ENCODE measurements around the gene DNAJB7. TPM values are rescaled to one million over a fixed set of nuclear protein-coding genes. Genes with fewer than 3 reads are reported as not detected.

DNAJB7 gene
- total RNA-seq, 2 experiments from 2014 or later = not detected

DNA sequence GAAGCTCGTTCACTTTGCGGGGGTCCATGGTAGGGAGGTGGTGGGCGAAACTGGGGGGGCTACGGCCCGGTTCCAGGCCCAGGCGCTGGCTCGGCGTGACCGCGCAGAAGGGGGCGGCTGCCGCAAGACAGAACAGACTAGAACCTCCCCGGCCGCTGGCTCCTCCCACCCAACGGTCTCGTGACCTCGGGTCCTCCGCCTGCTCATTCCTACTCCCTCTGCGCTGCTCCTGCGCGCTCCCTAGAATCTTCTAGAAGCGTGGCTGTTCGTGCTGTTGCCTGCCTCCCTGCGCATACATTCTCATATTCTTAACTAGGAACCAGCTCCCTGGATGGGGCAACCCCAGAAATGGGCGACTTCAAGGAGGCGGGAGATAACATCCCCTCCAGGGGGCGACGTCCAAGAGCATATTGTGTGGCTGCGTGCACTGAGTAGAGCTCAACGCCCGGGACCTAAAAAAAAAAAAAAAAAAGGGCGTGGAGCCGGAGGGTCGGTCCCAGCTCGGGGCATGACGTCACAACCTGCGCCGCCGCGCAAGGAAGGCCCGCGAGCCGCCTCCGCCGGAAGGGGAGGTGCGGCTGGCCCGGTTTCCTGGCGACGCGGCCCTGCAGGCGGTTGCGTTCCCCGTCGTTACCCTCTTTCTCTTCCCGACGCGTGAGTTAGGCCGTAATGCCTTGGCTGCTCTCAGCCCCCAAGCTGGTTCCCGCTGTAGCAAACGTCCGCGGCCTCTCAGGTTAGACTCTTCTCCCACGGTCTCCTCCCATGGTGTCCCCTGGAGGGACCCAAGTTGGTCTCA is 5.2 kb downstream of the DNAJB7 start, which contains the start of the genes ST13 and XPNPEP3:
Gene ST13 (minus strand): TSS at position 127 of the 796 bp plus-strand sequence. CDS start 99 bp downstream, at position 28.
Gene XPNPEP3 (plus strand): TSS at position 636 of the 796 bp plus-strand sequence. CDS start 34 bp downstream, at position 670.
- peak within 1 kb of the TSS; percentile 95 to 99 for H3K27ac ChIP-seq (ENCODE audit: low read depth in 1 of 2, low read length in 2 of 2)

DNA sequence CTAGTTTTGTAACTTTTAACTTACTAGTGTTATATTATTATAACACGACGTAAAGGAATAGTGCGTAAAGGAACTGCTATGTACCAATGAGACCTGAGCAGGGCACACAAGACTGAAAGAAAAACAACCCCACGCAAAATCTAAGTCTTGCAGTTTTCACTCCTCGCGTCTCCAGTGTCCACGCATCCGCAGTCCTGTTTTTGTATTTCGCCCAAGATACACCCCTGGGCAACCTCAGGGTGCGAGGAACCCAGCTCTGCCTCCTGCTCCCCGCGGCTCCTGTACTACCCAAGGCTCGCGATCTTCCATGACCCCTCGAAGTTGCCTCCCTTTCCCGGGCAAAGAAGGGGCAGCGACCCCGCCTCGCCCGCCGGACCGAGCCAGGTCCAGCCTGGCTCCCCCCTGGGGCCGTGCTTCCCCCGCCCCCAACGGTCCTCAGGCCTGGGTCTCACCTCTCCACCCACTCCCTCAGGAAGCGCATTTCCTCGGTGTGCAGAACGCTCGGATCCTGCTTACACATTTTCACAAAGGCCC is 5.9 kb downstream of the DNAJB7 start:
- H3K27ac ChIP-seq (ENCODE audit: low read depth in 1 of 2, low read length in 2 of 2) = peak overlapping the region; percentile 95 to 99
- Mint-ChIP-seq H3K36me3 (ENCODE audit: low read depth) (peaks cover 48% of the 10 kb centered on the region), H3K27me3 (no peaks in the 10 kb centered on the region), H3K4me1 (ENCODE audit: low read depth) (peaks cover 80% of the 10 kb centered on the region), H3K27ac (peak overlapping the region; percentile 100), H3K4me3 (peak overlapping the region; percentile 100), H3K9me3 (no peaks in the 10 kb centered on the region)
- peaks cover 22% of the 10 kb centered on the region for H3K4me1 ChIP-seq (ENCODE audit: insufficient read depth, low read length)
- no peaks in the 10 kb centered on the region for H3K36me3 ChIP-seq (ENCODE audit: insufficient read depth, low read length)
- peak; percentile 14 for ATAC-seq (ENCODE audit: poor library complexity)
- TF ChIP-seq, protein P1, sequence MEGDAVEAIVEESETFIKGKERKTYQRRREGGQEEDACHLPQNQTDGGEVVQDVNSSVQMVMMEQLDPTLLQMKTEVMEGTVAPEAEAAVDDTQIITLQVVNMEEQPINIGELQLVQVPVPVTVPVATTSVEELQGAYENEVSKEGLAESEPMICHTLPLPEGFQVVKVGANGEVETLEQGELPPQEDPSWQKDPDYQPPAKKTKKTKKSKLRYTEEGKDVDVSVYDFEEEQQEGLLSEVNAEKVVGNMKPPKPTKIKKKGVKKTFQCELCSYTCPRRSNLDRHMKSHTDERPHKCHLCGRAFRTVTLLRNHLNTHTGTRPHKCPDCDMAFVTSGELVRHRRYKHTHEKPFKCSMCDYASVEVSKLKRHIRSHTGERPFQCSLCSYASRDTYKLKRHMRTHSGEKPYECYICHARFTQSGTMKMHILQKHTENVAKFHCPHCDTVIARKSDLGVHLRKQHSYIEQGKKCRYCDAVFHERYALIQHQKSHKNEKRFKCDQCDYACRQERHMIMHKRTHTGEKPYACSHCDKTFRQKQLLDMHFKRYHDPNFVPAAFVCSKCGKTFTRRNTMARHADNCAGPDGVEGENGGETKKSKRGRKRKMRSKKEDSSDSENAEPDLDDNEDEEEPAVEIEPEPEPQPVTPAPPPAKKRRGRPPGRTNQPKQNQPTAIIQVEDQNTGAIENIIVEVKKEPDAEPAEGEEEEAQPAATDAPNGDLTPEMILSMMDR (IDR thresholded peaks at IDR 0.05) = no peak
- intact Hi-C loops (cut with DNase I, micrococcal nuclease) = loop anchor here (1.0 to 10.0 kb wide), 13 partner anchors 37 to 769 kb away; partner anchors contain the start of genes ACO2 (in 2 of the 2), PHF5A (in 2 of the 2), RBX1 (in 2 of the 2) and TEF (in 2 of the 2)
- ChIA-PET POLR2A (interaction anchor here (0.6 to 2.4 kb wide), 13 partner anchors 25 to 1537 kb away, joined by 3 to 25 read pairs (median 6); partner anchors contain the start of genes ACO2, PHF5A, RANGAP1 and RBX1), CTCF (interaction anchor here (0.6 to 1.3 kb wide), 4 partner anchors 12 to 604 kb away, joined by 3 to 4 read pairs (median 3); no protein-coding TSS in a partner anchor)
- peak in 9 of 14 experiments; percentile 2 to 61 (median 27) for DNase-seq
- peak overlapping the region; percentile 96 for H3K4me3 ChIP-seq (ENCODE audit: low read length)
- no peaks in the 10 kb centered on the region for H3K9me3 ChIP-seq (ENCODE audit: control insufficient read depth in 1 of 2, insufficient read depth in 1 of 2, low read length in 2 of 2)
- no peaks in the 10 kb centered on the region for H3K27me3 ChIP-seq (ENCODE audit: control insufficient read depth in 1 of 2, insufficient read depth in 2 of 2, low read length in 2 of 2)

More for the DNA sequence above, 5.2 kb downstream of the DNAJB7 start, which contains the start of the genes ST13 and XPNPEP3:
- no peaks in the 10 kb centered on the region for H3K27me3 ChIP-seq (ENCODE audit: control insufficient read depth in 1 of 2, insufficient read depth in 2 of 2, low read length in 2 of 2)
- peak within 1 kb of the TSS; percentile 96 for H3K4me3 ChIP-seq (ENCODE audit: low read length)
- Mint-ChIP-seq H3K9me3 (no peaks in the 10 kb centered on the region), H3K27me3 (no peaks in the 10 kb centered on the region), H3K4me1 (ENCODE audit: low read depth) (peaks cover 80% of the 10 kb centered on the region), H3K36me3 (ENCODE audit: low read depth) (peaks cover 48% of the 10 kb centered on the region), H3K4me3 (peak within 1 kb of the TSS; percentile 100), H3K27ac (peak within 1 kb of the TSS; percentile 100)
- DNase-seq (peak; percentile 94 to 99 (median 96)), ATAC-seq (ENCODE audit: poor library complexity) (peak; percentile 86)
- TF ChIP-seq, protein P1 (IDR thresholded peaks at IDR 0.05) = peak; percentile 38
- ChIA-PET POLR2A (interaction anchor here (0.6 to 2.4 kb wide), 22 partner anchors 18 to 1537 kb away, joined by 3 to 25 read pairs (median 4); partner anchors contain the start of genes ACO2, EP300, PHF5A and PMM1), CTCF (interaction anchor here (0.6 to 1.3 kb wide), 7 partner anchors 11 to 604 kb away, joined by 3 to 5 read pairs (median 3); partner anchors contain the start of gene SLC25A17)
- intact Hi-C loops (cut with DNase I, micrococcal nuclease) = loop anchor here (1.0 to 10.0 kb wide), 13 partner anchors 37 to 768 kb away; partner anchors contain the start of genes ACO2 (in 2 of the 2), PHF5A (in 2 of the 2), RBX1 (in 2 of the 2) and SLC25A17 (in 2 of the 2)
- H3K36me3 ChIP-seq (ENCODE audit: insufficient read depth, low read length) = no peaks in the 10 kb centered on the region
- peaks cover 22% of the 10 kb centered on the region for H3K4me1 ChIP-seq (ENCODE audit: insufficient read depth, low read length)
- no peaks in the 10 kb centered on the region for H3K9me3 ChIP-seq (ENCODE audit: control insufficient read depth in 1 of 2, insufficient read depth in 1 of 2, low read length in 2 of 2)

Measured in CD4-positive, alpha-beta T cell (primary cell).